ENCODE data around the gene DPPA2. TPM values are rescaled to one million over a fixed set of nuclear protein-coding genes. Genes with fewer than 3 reads are reported as not detected.
A peak's percentile ranks its signal among the peaks of the same experiment; 100 is the strongest.

The DPPA2 gene
- total RNA-seq, 2 experiments from 2014 or later = not detected

DNA sequence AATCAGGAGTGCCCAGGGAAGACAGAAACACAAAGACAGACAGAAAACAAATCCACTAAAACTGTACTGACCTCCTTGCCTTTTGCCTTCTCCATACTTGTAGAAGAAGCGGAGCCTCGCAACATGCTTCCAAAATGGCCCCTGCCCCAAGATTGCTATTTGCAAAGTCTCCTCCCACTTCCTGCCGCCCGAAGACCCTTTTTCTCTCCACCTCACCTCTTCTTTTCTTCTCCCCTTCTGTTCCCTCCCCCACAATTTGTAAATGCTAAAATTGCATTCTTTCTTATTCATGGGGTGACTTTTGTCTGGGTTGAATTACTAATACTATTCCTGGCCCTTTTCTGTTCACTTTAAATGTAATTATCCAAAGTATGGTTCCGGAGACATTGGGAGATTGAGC lies 21.1 kb upstream of the DPPA2 start, which contains the start of gene DPPA4:
DPPA4 (minus strand) TSS at position 154 of the 400 bp plus-strand sequence; CDS start at position 125, 29 bp downstream.
- Mint-ChIP-seq H3K36me3 (peaks cover 2% of the 10 kb centered on the region), H3K27me3 (peaks cover 44% of the 10 kb centered on the region), H3K9me3 (peaks cover 5% of the 10 kb centered on the region), H3K4me3 (peak within 1 kb of the TSS; percentile 76), H3K4me1 (peaks cover 10% of the 10 kb centered on the region), H3K27ac (no peak within 1 kb of the TSS)
- DNase-seq = no peak

GRCh38 chr3:109336291-109336861 lies 20.1 kb upstream of the DPPA2 start:
- Mint-ChIP-seq H3K27ac (no peak overlapping the region), H3K4me1 (peaks cover 10% of the 10 kb centered on the region), H3K27me3 (peaks cover 44% of the 10 kb centered on the region), H3K4me3 (peak overlapping the region; percentile 76), H3K36me3 (peaks cover 2% of the 10 kb centered on the region), H3K9me3 (peaks cover 5% of the 10 kb centered on the region)
- peak; percentile 19 for DNase-seq

DNA sequence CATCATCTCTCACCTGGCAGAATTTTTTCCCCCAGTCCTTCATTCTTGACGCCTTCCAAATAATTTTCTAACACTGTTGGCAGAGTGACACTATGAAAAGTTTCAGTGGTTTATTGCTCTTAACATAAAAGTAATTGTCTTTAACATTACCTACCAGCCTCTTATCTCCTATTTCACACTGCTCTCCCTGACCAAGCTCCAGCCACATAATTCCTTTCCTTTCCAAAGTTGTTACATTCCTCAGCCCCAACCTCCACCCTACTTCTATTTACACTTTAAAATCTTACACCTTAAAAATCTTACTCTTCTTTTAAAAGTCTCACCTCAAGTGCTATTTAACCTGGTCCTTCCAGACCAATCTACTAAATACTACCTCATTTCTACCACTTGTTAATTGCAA lies 18.3 kb upstream of the DPPA2 start:
- Mint-ChIP-seq H3K27me3 (peaks cover 44% of the 10 kb centered on the region), H3K36me3 (peaks cover 2% of the 10 kb centered on the region), H3K4me1 (peaks cover 10% of the 10 kb centered on the region), H3K9me3 (peaks cover 5% of the 10 kb centered on the region), H3K27ac (no peak overlapping the region), H3K4me3 (no peak overlapping the region)
- no peak for DNase-seq

GRCh38 chr3:109331692-109332091 lies 15.4 kb upstream of the DPPA2 start:
- H3K4me3 Mint-ChIP-seq = no peak overlapping the region
- H3K27ac Mint-ChIP-seq = no peak overlapping the region
- H3K9me3 Mint-ChIP-seq = no peaks in the 10 kb centered on the region

GRCh38 chr3:109330405-109330804 lies 14.1 kb upstream of the DPPA2 start:
- DNase-seq = no peak
- no peaks in the 10 kb centered on the region for H3K9me3 Mint-ChIP-seq
- H3K27ac Mint-ChIP-seq = no peak overlapping the region
- H3K27me3 Mint-ChIP-seq = peaks cover 9% of the 10 kb centered on the region
- H3K4me3 Mint-ChIP-seq = no peak overlapping the region
- no peaks in the 10 kb centered on the region for H3K4me1 Mint-ChIP-seq
- H3K36me3 Mint-ChIP-seq = no peaks in the 10 kb centered on the region

More at GRCh38 chr3:109331692-109332091, 15.4 kb upstream of the DPPA2 start:
- peaks cover 22% of the 10 kb centered on the region for H3K27me3 Mint-ChIP-seq
- no peak for DNase-seq
- H3K4me1 Mint-ChIP-seq = peaks cover 3% of the 10 kb centered on the region
- no peaks in the 10 kb centered on the region for H3K36me3 Mint-ChIP-seq

DNA sequence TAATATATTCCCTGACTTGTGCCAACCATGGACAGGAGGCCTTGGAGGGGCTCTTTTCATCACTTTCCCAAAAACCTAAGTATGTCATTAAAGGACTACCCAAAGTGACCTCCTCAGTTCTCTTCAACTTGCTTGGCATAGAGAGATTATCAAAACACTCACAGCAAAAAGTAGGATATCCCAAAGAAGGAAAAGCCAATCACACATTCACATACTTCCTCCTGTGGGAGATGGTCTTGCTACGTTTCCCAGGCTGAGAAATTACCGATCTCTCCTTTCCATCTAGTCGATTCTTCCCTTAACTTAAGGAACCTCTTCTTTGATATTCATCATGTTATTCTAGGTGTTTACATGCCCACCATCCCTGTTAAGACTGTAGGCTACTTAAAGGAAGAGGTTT lies 11.9 kb upstream of the DPPA2 start:
- Mint-ChIP-seq H3K4me1 (no peaks in the 10 kb centered on the region), H3K36me3 (no peaks in the 10 kb centered on the region), H3K4me3 (no peak overlapping the region), H3K9me3 (no peaks in the 10 kb centered on the region), H3K27ac (no peak overlapping the region), H3K27me3 (no peaks in the 10 kb centered on the region)
- DNase-seq = no peak

DNA sequence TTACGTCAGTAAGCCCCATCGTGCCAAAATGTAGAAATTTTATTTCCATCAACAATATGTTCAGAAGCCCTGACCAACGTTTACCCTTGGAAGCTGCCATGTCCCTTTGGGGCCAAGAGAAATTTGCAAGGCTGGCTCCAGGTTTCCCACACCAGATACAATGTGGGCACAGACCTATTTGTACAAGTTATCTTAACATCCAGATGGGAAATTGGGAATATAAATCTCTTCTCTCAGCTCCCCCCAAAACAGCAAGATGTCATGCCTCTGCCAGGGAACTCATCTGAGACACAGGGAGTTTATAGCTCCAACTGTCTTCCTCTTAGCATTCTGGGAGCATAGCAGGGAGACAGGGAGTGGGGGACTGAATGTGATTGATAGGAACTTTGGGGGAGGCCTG lies 9.3 kb upstream of the DPPA2 start:
- H3K36me3 Mint-ChIP-seq = no peaks in the 10 kb centered on the region
- H3K4me1 Mint-ChIP-seq = no peaks in the 10 kb centered on the region
- H3K27me3 Mint-ChIP-seq = no peaks in the 10 kb centered on the region
- no peak overlapping the region for H3K27ac Mint-ChIP-seq
- no peaks in the 10 kb centered on the region for H3K9me3 Mint-ChIP-seq
- no peak for DNase-seq
- no peak overlapping the region for H3K4me3 Mint-ChIP-seq

DNA sequence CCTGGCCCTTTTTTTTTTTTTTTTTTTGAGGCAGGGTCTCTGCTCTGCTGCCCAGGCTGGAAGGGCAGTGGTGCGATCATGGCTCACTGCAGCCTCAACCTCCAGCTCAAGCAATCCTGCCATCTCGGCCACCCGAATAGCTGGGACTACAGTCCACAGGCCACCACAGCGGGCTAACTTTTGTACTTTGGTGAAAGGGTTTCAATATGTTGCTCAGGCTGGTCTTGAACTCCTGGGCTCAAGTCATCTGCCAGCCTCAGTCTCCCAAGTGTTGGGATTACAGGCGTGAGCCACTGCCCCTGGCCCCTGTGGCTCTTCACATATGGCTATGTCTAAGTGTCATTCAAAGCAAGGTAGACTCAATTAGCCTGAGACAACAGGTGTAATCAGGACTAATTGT lies 8.8 kb upstream of the DPPA2 start:
- no peak for DNase-seq
- no peaks in the 10 kb centered on the region for H3K36me3 Mint-ChIP-seq
- no peaks in the 10 kb centered on the region for H3K4me1 Mint-ChIP-seq
- no peaks in the 10 kb centered on the region for H3K9me3 Mint-ChIP-seq
- no peak overlapping the region for H3K4me3 Mint-ChIP-seq
- no peaks in the 10 kb centered on the region for H3K27me3 Mint-ChIP-seq
- no peak overlapping the region for H3K27ac Mint-ChIP-seq

DNA sequence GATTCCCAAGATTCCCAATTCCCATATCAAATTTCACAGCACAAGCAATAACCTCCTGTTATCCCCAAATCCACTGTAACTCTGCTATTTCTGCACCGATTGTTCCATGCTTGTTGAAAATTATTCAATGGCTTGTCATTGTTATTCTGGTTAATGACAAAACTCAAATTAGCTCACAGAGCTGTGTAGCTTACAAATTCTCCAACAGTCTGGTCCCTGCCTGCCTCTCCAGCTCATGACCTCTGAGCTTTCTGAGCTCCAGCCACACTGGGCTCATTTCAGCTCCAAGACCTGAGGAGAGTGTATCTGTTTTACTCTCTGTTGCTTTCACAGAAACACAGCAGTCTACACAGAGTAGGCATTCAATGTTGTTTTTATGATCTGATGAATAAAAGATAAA lies 3.3 kb downstream of the DPPA2 start:
- H3K36me3 Mint-ChIP-seq = no peaks in the 10 kb centered on the region
- no peak overlapping the region for H3K27ac Mint-ChIP-seq

GRCh38 chr3:109297496-109297895 lies 18.8 kb downstream of the DPPA2 start:
- H3K9me3 Mint-ChIP-seq = no peaks in the 10 kb centered on the region
- no peaks in the 10 kb centered on the region for H3K36me3 Mint-ChIP-seq
- no peak overlapping the region for H3K4me3 Mint-ChIP-seq
- H3K27me3 Mint-ChIP-seq = no peaks in the 10 kb centered on the region
- H3K27ac Mint-ChIP-seq = no peak overlapping the region
- DNase-seq = no peak
- H3K4me1 Mint-ChIP-seq = no peaks in the 10 kb centered on the region

More for the DNA sequence above, 3.3 kb downstream of the DPPA2 start:
- Mint-ChIP-seq H3K4me1 (no peaks in the 10 kb centered on the region), H3K27me3 (no peaks in the 10 kb centered on the region), H3K9me3 (no peaks in the 10 kb centered on the region), H3K4me3 (no peak overlapping the region)
- no peak for DNase-seq

DNA sequence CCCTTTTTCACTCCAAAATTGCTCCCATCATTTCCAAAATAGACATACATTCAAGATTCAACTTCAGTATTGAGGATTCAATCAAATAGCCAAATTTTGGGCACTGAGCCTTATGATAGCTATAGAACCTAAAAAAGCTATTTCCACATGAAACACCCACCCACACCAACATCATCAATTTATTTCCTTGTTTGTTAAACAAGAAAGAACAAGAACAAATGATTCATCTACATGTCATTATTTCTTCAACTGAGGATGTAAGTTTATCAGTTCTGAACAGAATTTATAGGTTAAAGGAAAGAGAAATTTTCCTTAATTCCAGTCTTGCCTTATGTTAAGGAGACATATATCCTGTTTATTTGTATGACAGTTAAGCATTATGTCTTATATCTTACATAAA lies 32.2 kb downstream of the DPPA2 start:
- H3K27me3 Mint-ChIP-seq = no peaks in the 10 kb centered on the region
- no peaks in the 10 kb centered on the region for H3K9me3 Mint-ChIP-seq
- H3K27ac Mint-ChIP-seq = no peak overlapping the region
- no peak for DNase-seq
- no peaks in the 10 kb centered on the region for H3K36me3 Mint-ChIP-seq
- H3K4me1 Mint-ChIP-seq = no peaks in the 10 kb centered on the region
- H3K4me3 Mint-ChIP-seq = no peak overlapping the region

- no peaks in the 10 kb centered on the region for H3K9me3 Mint-ChIP-seq
- H3K27me3 Mint-ChIP-seq = peaks cover 7% of the 10 kb centered on the region
- no peaks in the 10 kb centered on the region for H3K4me1 Mint-ChIP-seq
- no peak overlapping the region for H3K27ac Mint-ChIP-seq
- no peak for DNase-seq
- no peak overlapping the region for H3K4me3 Mint-ChIP-seq
- H3K36me3 Mint-ChIP-seq = no peaks in the 10 kb centered on the region
Observed at GRCh38 chr3:109278546-109278945, 37.8 kb downstream of the DPPA2 start.

- no peaks in the 10 kb centered on the region for H3K36me3 Mint-ChIP-seq
- no peaks in the 10 kb centered on the region for H3K4me1 Mint-ChIP-seq
- H3K9me3 Mint-ChIP-seq = no peaks in the 10 kb centered on the region
- H3K4me3 Mint-ChIP-seq = no peak overlapping the region
- DNase-seq = no peak
- H3K27me3 Mint-ChIP-seq = peaks cover 9% of the 10 kb centered on the region
- H3K27ac Mint-ChIP-seq = no peak overlapping the region
Observed at GRCh38 chr3:109278141-109278540, 38.2 kb downstream of the DPPA2 start.

GRCh38 chr3:109275702-109276293 lies 40.5 kb downstream of the DPPA2 start:
- H3K4me3 Mint-ChIP-seq = no peak overlapping the region
- no peak overlapping the region for H3K27ac Mint-ChIP-seq
- no peaks in the 10 kb centered on the region for H3K9me3 Mint-ChIP-seq
- H3K36me3 Mint-ChIP-seq = no peaks in the 10 kb centered on the region
- DNase-seq = peak; percentile 1
- H3K4me1 Mint-ChIP-seq = no peaks in the 10 kb centered on the region
- peaks cover 9% of the 10 kb centered on the region for H3K27me3 Mint-ChIP-seq

GRCh38 chr3:109270779-109271178 lies 45.5 kb downstream of the DPPA2 start:
- no peak overlapping the region for H3K4me3 Mint-ChIP-seq
- H3K4me1 Mint-ChIP-seq = no peaks in the 10 kb centered on the region
- no peak overlapping the region for H3K27ac Mint-ChIP-seq
- H3K9me3 Mint-ChIP-seq = no peaks in the 10 kb centered on the region
- peaks cover 9% of the 10 kb centered on the region for H3K27me3 Mint-ChIP-seq
- no peaks in the 10 kb centered on the region for H3K36me3 Mint-ChIP-seq
- no peak for DNase-seq

- no peak for DNase-seq
- H3K4me3 Mint-ChIP-seq = no peak overlapping the region
- no peaks in the 10 kb centered on the region for H3K4me1 Mint-ChIP-seq
- H3K27me3 Mint-ChIP-seq = peaks cover 14% of the 10 kb centered on the region
- no peaks in the 10 kb centered on the region for H3K36me3 Mint-ChIP-seq
- no peak overlapping the region for H3K27ac Mint-ChIP-seq
- no peaks in the 10 kb centered on the region for H3K9me3 Mint-ChIP-seq
Observed at GRCh38 chr3:109269577-109270275, 46.6 kb downstream of the DPPA2 start.
